ENCODE measurements around the gene CELF2.

The CELF2 gene

GRCh38 chr10:11154333-11154732, 136.7 kb downstream of the CELF2 start:
- DNase-seq (ENCODE audit: low read depth): no peak
- TF ChIP-seq POLR2A (IDR thresholded peaks at IDR 0.05; ENCODE audit: extremely low read depth, insufficient read length) (no peak), MYC (IDR thresholded peaks at IDR 0.05; ENCODE audit: low read depth, low read length) (no peak), CTCF (IDR thresholded peaks at IDR 0.05; ENCODE audit: low read depth, low read length) (no peak), MAX (IDR thresholded peaks at IDR 0.05; ENCODE audit: low read depth, low read length) (no peak)
- H3K4me3 ChIP-seq (ENCODE audit: low read depth, low read length): no peak overlapping the region

- no peak overlapping the region for H3K4me3 ChIP-seq (ENCODE audit: low read depth, low read length)
- TF ChIP-seq MYC (IDR thresholded peaks at IDR 0.05; ENCODE audit: low read depth, low read length): no peak
- TF ChIP-seq CTCF (IDR thresholded peaks at IDR 0.05; ENCODE audit: low read depth, low read length): no peak
- TF ChIP-seq POLR2A (IDR thresholded peaks at IDR 0.05; ENCODE audit: extremely low read depth, insufficient read length): no peak
- no peak for TF ChIP-seq MAX (IDR thresholded peaks at IDR 0.05; ENCODE audit: low read depth, low read length)
- DNase-seq (ENCODE audit: low read depth): no peak
Measured at GRCh38 chr10:11154849-11155498, 137.3 kb downstream of the CELF2 start.

- H3K4me3 ChIP-seq (ENCODE audit: low read depth, low read length): no peak overlapping the region
- TF ChIP-seq POLR2A (IDR thresholded peaks at IDR 0.05; ENCODE audit: extremely low read depth, insufficient read length) (no peak), CTCF (IDR thresholded peaks at IDR 0.05; ENCODE audit: low read depth, low read length) (no peak), MAX (IDR thresholded peaks at IDR 0.05; ENCODE audit: low read depth, low read length) (no peak), MYC (IDR thresholded peaks at IDR 0.05; ENCODE audit: low read depth, low read length) (no peak)
- DNase-seq (ENCODE audit: low read depth): no peak
Measured at GRCh38 chr10:11156480-11156879, 138.8 kb downstream of the CELF2 start.

GRCh38 chr10:11157292-11158076, 139.8 kb downstream of the CELF2 start:
- TF ChIP-seq POLR2A (IDR thresholded peaks at IDR 0.05; ENCODE audit: extremely low read depth, insufficient read length) (no peak), MYC (IDR thresholded peaks at IDR 0.05; ENCODE audit: low read depth, low read length) (no peak), CTCF (IDR thresholded peaks at IDR 0.05; ENCODE audit: low read depth, low read length) (no peak), MAX (IDR thresholded peaks at IDR 0.05; ENCODE audit: low read depth, low read length) (no peak)
- DNase-seq (ENCODE audit: low read depth): no peak
- no peak overlapping the region for H3K4me3 ChIP-seq (ENCODE audit: low read depth, low read length)

GRCh38 chr10:11158080-11158479, 140.4 kb downstream of the CELF2 start:
- TF ChIP-seq POLR2A (IDR thresholded peaks at IDR 0.05; ENCODE audit: extremely low read depth, insufficient read length): no peak
- DNase-seq (ENCODE audit: low read depth): no peak
- no peak overlapping the region for H3K4me3 ChIP-seq (ENCODE audit: low read depth, low read length)

- no peak for TF ChIP-seq MYC (IDR thresholded peaks at IDR 0.05; ENCODE audit: low read depth, low read length)
- TF ChIP-seq CTCF (IDR thresholded peaks at IDR 0.05; ENCODE audit: low read depth, low read length): no peak
- TF ChIP-seq POLR2A (IDR thresholded peaks at IDR 0.05; ENCODE audit: extremely low read depth, insufficient read length): no peak
- no peak for TF ChIP-seq MAX (IDR thresholded peaks at IDR 0.05; ENCODE audit: low read depth, low read length)
- no peak overlapping the region for H3K4me3 ChIP-seq (ENCODE audit: low read depth, low read length)
- no peak for DNase-seq (ENCODE audit: low read depth)
Measured at GRCh38 chr10:11159543-11160215, 142.0 kb downstream of the CELF2 start.

Measured in NB4 (cell line).